ENCODE data around the gene GJB4. TPM values are rescaled to one million over a fixed set of nuclear protein-coding genes. Genes with fewer than 3 reads are reported as not detected.

The GJB4 gene
- total RNA-seq, 4 donors from 2014 or later, result not detected

GRCh38 chr1:34779005-34779404 is 19.5 kb downstream of the GJB4 start:
- no peak for DNase-seq
- TF ChIP-seq CTCF (IDR thresholded peaks at IDR 0.05) (no peak), POLR2A (IDR thresholded peaks at IDR 0.05) (no peak)
- no peaks in the 10 kb centered on the region for H3K9me3 ChIP-seq
- H3K27me3 ChIP-seq, result peaks cover 0 to 15% of the 10 kb centered on the region in 2 donors
- H3K4me3 ChIP-seq, result no peak overlapping the region
- H3K27ac ChIP-seq, result no peak overlapping the region
- H3K4me1 ChIP-seq, result peaks cover 0 to 18% (median 3%) of the 10 kb centered on the region in 4 donors
- H3K36me3 ChIP-seq, result no peaks in the 10 kb centered on the region

- Histone ChIP-seq H3K27me3 (peaks cover 0 to 15% of the 10 kb centered on the region in 2 donors), H3K36me3 (no peaks in the 10 kb centered on the region)
Measured at GRCh38 chr1:34779526-34779925, 20.0 kb downstream of the GJB4 start.

GRCh38 chr1:34779962-34780361 is 20.4 kb downstream of the GJB4 start:
- TF ChIP-seq POLR2A (IDR thresholded peaks at IDR 0.05), result no peak
- TF ChIP-seq CTCF (IDR thresholded peaks at IDR 0.05), result no peak
- Histone ChIP-seq H3K4me1 (peaks cover 0 to 18% (median 3%) of the 10 kb centered on the region in 4 donors), H3K27ac (no peak overlapping the region), H3K27me3 (peaks cover 0 to 15% of the 10 kb centered on the region in 2 donors), H3K4me3 (no peak overlapping the region), H3K36me3 (no peaks in the 10 kb centered on the region), H3K9me3 (no peaks in the 10 kb centered on the region)
- no peak for DNase-seq

More at GRCh38 chr1:34779526-34779925, 20.0 kb downstream of the GJB4 start:
- Histone ChIP-seq H3K4me1 (peaks cover 0 to 18% (median 3%) of the 10 kb centered on the region in 4 donors), H3K27ac (no peak overlapping the region), H3K4me3 (no peak overlapping the region), H3K9me3 (no peaks in the 10 kb centered on the region)
- DNase-seq, result no peak
- no peak for TF ChIP-seq CTCF (IDR thresholded peaks at IDR 0.05)
- no peak for TF ChIP-seq POLR2A (IDR thresholded peaks at IDR 0.05)

- no peak for DNase-seq
- Histone ChIP-seq H3K4me3 (no peak overlapping the region), H3K9me3 (no peaks in the 10 kb centered on the region), H3K27me3 (peaks cover 0 to 15% of the 10 kb centered on the region in 2 donors), H3K36me3 (no peaks in the 10 kb centered on the region), H3K27ac (no peak overlapping the region), H3K4me1 (peaks cover 0 to 18% (median 3%) of the 10 kb centered on the region in 4 donors)
- no peak for TF ChIP-seq CTCF (IDR thresholded peaks at IDR 0.05)
- no peak for TF ChIP-seq POLR2A (IDR thresholded peaks at IDR 0.05)
Measured at GRCh38 chr1:34780528-34780927, 21.0 kb downstream of the GJB4 start.

- no peaks in the 10 kb centered on the region for H3K36me3 ChIP-seq
- no peak for TF ChIP-seq CTCF (IDR thresholded peaks at IDR 0.05)
- TF ChIP-seq POLR2A (IDR thresholded peaks at IDR 0.05), result no peak
- peak within 1 kb of the TSS in 2 of 4 donors; percentile 4 to 35 for H3K27ac ChIP-seq
- peaks cover 0 to 18% (median 3%) of the 10 kb centered on the region in 4 donors for H3K4me1 ChIP-seq
- H3K27me3 ChIP-seq, result peaks cover 0 to 15% of the 10 kb centered on the region in 2 donors
- peak in 1 of 3 donors; percentile 60 for DNase-seq
- peak within 1 kb of the TSS; percentile 18 to 50 (median 34) for H3K4me3 ChIP-seq
- H3K9me3 ChIP-seq, result no peaks in the 10 kb centered on the region
Measured at GRCh38 chr1:34781071-34781843, 21.7 kb downstream of the GJB4 start, which contains the start of gene GJB3. Gene GJB3, plus strand, starts transcription at chr1:34781214. Its CDS starts 3,549 bp downstream, at chr1:34784763.

Data from Peyer's patch (tissue), 4 donors.